Endodermal cell (in vitro differentiated cells): ENCODE results near the gene GPX4. TPM values are rescaled to one million over a fixed set of nuclear protein-coding genes. Genes with fewer than 3 reads are reported as not detected.

ENCODE experiments used
- DNase-seq: peaks from one replicate; pipeline ENCODE4 v3.0.0-alpha.2; 2017
- H3K27ac ChIP-seq: 2 replicates; pipeline ENCODE4 v1.5.1; 2013; ENCODE audit warnings: mild to moderate bottlenecking, low read depth, low read length, moderate library complexity
- H3K27me3 ChIP-seq: 2 replicates; pipeline ENCODE4 v1.6.1; 2013; ENCODE audit warnings: mild to moderate bottlenecking, low read length, moderate library complexity; ENCODE audit not compliant: insufficient read depth, control insufficient read depth, poor library complexity, severe bottlenecking
- H3K36me3 ChIP-seq: 2 replicates; pipeline ENCODE4 v1.7.0; 2013; ENCODE audit warnings: mild to moderate bottlenecking, low read length, moderate library complexity; ENCODE audit not compliant: control insufficient read depth, insufficient read depth
- H3K4me1 ChIP-seq: one replicate; pipeline ENCODE4 v1.7.0; 2013; ENCODE audit warnings: low read length; ENCODE audit not compliant: control insufficient read depth, insufficient read depth
- H3K4me3 ChIP-seq: 2 replicates; pipeline ENCODE4 v1.5.1; 2013; ENCODE audit warnings: mild to moderate bottlenecking, low read length, moderate library complexity
- H3K9ac ChIP-seq: 2 replicates; pipeline ENCODE4 v1.6.1; 2013; ENCODE audit warnings: mild to moderate bottlenecking, low read length, moderate library complexity; ENCODE audit not compliant: poor library complexity, severe bottlenecking; ENCODE audit errors: extremely low read depth
- H3K9me3 ChIP-seq: 2 replicates; pipeline ENCODE4 v1.6.1; 2013; ENCODE audit warnings: mild to moderate bottlenecking, low read length, moderate library complexity; ENCODE audit not compliant: control insufficient read depth
- H3K27ac Mint-ChIP-seq: 2 replicates; pipeline ENCODE4 v1.8.0; 2020; ENCODE audit warnings: mixed read lengths
- H3K27me3 Mint-ChIP-seq: 2 replicates; pipeline ENCODE4 v1.8.0; 2021; ENCODE audit warnings: mild to moderate bottlenecking, mixed read lengths; ENCODE audit not compliant: insufficient read depth
- H3K36me3 Mint-ChIP-seq: 2 replicates; pipeline ENCODE4 v1.8.0; 2020; ENCODE audit warnings: low read depth, mixed read lengths
- H3K4me1 Mint-ChIP-seq: 2 replicates; pipeline ENCODE4 v1.8.0; 2020; ENCODE audit warnings: mixed read lengths
- H3K4me3 Mint-ChIP-seq: 2 replicates; pipeline ENCODE4 v1.8.0; 2020; ENCODE audit warnings: mild to moderate bottlenecking, moderate library complexity, mixed read lengths
- H3K9me3 Mint-ChIP-seq: 2 replicates; pipeline ENCODE4 v1.8.0; 2020; ENCODE audit warnings: mild to moderate bottlenecking, mixed read lengths
- CTCF ChIP-seq: fragments of 200-600 bp; sonication (generic); conservative IDR thresholded peaks from 2 replicates; pipeline ENCODE4 v1.5.0; 2021; ENCODE audit warnings: antibody characterized with exemption, mild to moderate bottlenecking
- WGBS, 2 experiments: methylation state at CpG; one replicate each; pipeline versions ENCODE4 v1.1.5 to v1.1.7; 2013; ENCODE audit warnings: missing lambda C conversion rate in 2 of 2, mixed read lengths in 1 of 2; ENCODE audit not compliant: insufficient coverage in 1 of 2, insufficient read length in 1 of 2; 5-methylcytosine and 5-hydroxymethylcytosine counted together
- total RNA-seq, 2 donors: library from RNA; stranded (reverse); fragmentation: NEBNext Ultra II Directional in 1 of 2; extraction: Animal tissue kit (Norgen Biotek cat#: 25700) in 1 of 2; gene quantifications; 2 replicates in 1 of 2; 3 replicates in 1 of 2; pipeline ENCODE4 v1.2.1, GENCODE V29; 2021

Gene GPX4
- total RNA-seq, 2 donors from 2014 or later = 331 to 449 TPM

GRCh38 chr19:1129535-1129934 lies 25.7 kb downstream of the GPX4 start:
- H3K4me1 ChIP-seq = no peaks in the 10 kb centered on the region
- Mint-ChIP-seq H3K27ac (no peak overlapping the region), H3K9me3 (no peaks in the 10 kb centered on the region), H3K4me1 (no peaks in the 10 kb centered on the region), H3K27me3 (no peaks in the 10 kb centered on the region), H3K4me3 (no peak overlapping the region), H3K36me3 (peaks cover 24% of the 10 kb centered on the region)
- H3K36me3 ChIP-seq = peaks cover 19% of the 10 kb centered on the region
- TF ChIP-seq CTCF = no peak
- H3K27me3 ChIP-seq = no peaks in the 10 kb centered on the region
- no peak for DNase-seq
- no peak overlapping the region for H3K4me3 ChIP-seq
- WGBS, 2 experiments = 93 to 98% methylated on average over 10 to 18 of the region's 18 CpGs
- H3K27ac ChIP-seq = no peak overlapping the region
- no peak overlapping the region for H3K9ac ChIP-seq
- H3K9me3 ChIP-seq = no peaks in the 10 kb centered on the region

- H3K27ac ChIP-seq = no peak overlapping the region
- Mint-ChIP-seq H3K27me3 (no peaks in the 10 kb centered on the region), H3K4me1 (no peaks in the 10 kb centered on the region), H3K27ac (no peak overlapping the region), H3K9me3 (no peaks in the 10 kb centered on the region), H3K36me3 (peaks cover 12% of the 10 kb centered on the region), H3K4me3 (peak overlapping the region; percentile 33)
- no peaks in the 10 kb centered on the region for H3K27me3 ChIP-seq
- no peak for DNase-seq
- TF ChIP-seq CTCF = no peak
- H3K36me3 ChIP-seq = peaks cover 22% of the 10 kb centered on the region
- no peaks in the 10 kb centered on the region for H3K9me3 ChIP-seq
- no peak overlapping the region for H3K9ac ChIP-seq
- WGBS, 2 experiments = 91 to 92% methylated on average over 12 to 22 of the region's 22 CpGs
- H3K4me3 ChIP-seq = peak overlapping the region; percentile 65
- no peaks in the 10 kb centered on the region for H3K4me1 ChIP-seq
These were observed 27.2 kb downstream of the GPX4 start for GRCh38 chr19:1130771-1131717.

DNA sequence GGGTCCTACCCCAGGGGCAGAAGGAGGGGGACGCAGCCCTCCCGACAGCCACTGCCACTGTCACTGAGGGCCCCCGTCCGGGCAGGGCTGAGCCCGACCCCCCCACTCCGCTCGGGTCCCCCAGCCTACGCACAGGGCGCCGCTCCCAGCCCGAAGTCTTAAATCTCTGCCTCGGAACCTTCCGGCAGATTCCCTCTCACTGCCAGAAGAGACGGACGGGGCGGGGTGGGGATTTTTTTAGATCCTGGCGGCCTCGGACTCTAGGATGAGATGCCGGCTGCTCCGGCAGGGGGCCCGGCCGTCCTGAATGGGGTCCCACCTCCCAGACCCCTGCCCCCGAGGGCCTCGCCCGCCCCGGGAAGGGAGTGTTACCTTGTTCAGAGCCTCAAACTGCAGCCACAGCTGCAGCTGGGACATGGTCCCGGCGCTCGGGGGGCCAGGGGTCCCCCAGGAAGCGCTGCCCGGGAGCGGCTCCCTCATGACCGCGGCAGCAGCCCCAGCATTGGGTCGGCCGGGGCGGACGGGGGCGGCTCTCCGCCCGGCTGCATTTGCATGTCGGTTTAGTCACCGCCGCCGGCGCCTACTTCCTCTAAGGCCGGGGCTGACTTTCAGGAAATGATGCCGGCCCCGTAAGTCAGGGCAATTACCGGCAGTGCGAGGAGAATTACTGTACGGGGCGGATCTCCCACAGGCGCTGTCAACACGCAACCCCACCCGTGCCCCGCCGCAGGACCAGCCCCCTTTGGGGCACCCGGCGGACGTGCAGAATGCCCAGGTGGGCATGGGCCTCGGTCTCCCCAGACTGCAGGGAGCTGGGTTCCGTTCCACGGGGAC lies 28.1 kb downstream of the GPX4 start:
- Histone ChIP-seq H3K4me3 (peak overlapping the region; percentile 65), H3K27me3 (no peaks in the 10 kb centered on the region), H3K27ac (no peak overlapping the region), H3K36me3 (peaks cover 20% of the 10 kb centered on the region), H3K9ac (no peak overlapping the region), H3K4me1 (no peaks in the 10 kb centered on the region), H3K9me3 (no peaks in the 10 kb centered on the region)
- whole genome bisulfite sequencing, 2 experiments = 16 to 41% methylated on average over 48 to 64 of the region's 64 CpGs
- TF ChIP-seq CTCF = peak; percentile 29
- Mint-ChIP-seq H3K36me3 (peaks cover 12% of the 10 kb centered on the region), H3K4me1 (no peaks in the 10 kb centered on the region), H3K27me3 (no peaks in the 10 kb centered on the region), H3K9me3 (no peaks in the 10 kb centered on the region), H3K4me3 (peak overlapping the region; percentile 33), H3K27ac (no peak overlapping the region)
- DNase-seq = peak; percentile 86
